HG03175 (cell line): Measurements from ENCODE around the gene THBS1.
A peak's percentile ranks its signal among the peaks of the same experiment; 100 is the strongest.

Experiments used
- ATAC-seq: cut with Tn5 transposase; IDR thresholded peaks from one replicate; pipeline ENCODE4 v1.9.1; 2021; ENCODE audit warnings: mild to moderate bottlenecking, moderate library complexity; ENCODE audit not compliant: unreplicated experiment

The THBS1 gene

DNA sequence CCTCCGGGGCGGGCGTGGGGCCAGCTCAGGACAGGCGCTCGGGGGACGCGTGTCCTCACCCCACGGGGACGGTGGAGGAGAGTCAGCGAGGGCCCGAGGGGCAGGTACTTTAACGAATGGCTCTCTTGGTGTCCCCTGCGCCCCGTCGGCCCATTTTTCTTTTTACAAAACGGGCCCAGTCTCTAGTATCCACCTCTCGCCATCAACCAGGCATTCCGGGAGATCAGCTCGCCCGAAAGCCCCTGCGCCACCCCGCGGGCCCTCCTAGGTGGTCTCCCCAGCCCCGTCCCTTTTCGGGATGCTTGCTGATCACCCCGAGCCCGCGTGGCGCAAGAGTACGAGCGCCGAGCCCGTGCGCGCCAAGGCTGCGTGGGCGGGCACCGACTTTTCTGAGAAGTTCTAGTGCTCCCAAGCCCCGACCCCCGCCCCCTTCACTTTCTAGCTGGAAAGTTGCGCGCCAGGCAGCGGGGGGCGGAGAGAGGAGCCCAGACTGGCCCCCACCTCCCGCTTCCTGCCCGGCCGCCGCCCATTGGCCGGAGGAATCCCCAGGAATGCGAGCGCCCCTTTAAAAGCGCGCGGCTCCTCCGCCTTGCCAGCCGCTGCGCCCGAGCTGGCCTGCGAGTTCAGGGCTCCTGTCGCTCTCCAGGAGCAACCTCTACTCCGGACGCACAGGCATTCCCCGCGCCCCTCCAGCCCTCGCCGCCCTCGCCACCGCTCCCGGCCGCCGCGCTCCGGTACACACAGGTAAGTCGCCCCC is at the start of gene THBS1:
TSS of gene THBS1 (plus strand) at position 595 of the 757 bp plus-strand sequence. CDS start 779 bp downstream, outside the sequence.
- ATAC-seq, result peak; percentile 26

DNA sequence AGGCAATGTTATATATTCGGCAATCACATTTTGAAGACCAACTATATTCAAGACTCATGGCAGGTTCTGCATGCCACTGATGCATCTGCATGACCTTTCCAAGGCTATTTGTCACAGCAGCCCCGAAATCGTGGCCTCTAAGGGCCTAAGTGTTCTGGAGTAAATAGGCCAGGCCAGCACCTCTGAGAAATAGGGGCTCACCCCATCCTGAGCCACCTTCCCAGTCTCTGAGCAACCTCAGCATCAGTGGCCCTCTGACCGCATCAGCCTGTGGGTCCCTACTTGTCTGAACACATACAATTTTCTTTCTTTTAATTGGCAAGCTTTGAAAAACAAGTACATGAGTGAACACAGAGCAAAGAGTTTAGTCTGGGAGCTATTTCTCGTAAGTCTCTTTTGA is 45.9 kb upstream of the THBS1 start:
- ATAC-seq, result no peak

DNA sequence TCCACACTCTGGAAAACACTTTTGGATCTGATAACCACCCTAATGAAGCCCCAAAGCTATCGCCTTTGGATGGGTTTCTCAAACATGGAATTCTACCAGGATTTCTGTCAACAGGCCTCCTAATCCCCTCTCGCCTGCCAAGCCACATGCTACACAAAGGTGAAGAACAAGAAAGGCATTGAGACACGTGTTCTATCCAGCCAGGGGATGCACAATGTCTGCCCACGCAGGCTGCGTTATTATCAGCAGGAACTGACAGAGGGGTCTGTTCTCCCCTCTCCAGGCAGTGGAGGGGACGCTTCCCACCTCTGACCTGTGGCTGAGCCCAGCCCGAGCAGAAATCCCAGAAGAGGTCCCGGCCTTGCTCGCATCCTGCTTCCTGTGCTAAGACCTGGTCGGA is 45.4 kb upstream of the THBS1 start:
- no peak for ATAC-seq

DNA sequence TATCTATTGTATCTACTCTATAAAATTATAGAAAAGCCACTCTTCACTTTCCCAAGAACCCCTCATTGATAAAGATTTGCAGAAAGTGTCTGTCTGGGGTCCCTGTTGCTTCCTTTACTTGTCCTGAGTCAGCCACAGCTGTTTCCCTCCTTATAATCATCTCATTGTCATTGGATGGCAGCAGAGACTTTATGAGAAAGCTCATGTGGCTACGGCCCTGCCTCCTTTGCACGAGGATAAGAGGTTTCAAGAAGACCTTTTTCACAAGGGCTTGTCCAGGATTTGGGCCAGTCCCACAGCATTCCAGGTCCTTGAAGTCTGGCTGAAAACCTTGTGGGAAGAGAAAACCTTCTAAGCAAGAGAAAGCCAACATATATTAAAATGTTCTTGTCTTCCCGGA is 41.9 kb upstream of the THBS1 start:
- ATAC-seq, result no peak

DNA sequence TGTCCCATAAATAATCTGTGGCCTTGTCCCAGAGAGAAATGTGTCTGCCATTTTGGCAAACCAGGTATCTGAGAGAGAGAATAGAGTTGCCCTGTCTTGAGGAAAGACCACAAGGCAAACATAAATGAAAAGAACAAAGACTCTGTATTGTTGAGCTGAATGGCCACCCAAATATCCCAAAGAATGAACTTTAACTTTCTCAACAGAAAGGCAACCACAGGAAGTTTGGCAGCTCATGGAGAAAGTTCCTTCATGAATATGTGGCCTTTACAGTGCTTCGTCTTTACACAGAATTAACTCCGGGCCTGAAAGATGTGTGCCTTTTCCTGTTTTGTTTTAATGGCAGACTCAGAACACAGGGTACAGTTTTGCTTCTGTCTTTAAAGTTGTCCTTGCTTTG is 41.4 kb upstream of the THBS1 start:
- ATAC-seq, result no peak

DNA sequence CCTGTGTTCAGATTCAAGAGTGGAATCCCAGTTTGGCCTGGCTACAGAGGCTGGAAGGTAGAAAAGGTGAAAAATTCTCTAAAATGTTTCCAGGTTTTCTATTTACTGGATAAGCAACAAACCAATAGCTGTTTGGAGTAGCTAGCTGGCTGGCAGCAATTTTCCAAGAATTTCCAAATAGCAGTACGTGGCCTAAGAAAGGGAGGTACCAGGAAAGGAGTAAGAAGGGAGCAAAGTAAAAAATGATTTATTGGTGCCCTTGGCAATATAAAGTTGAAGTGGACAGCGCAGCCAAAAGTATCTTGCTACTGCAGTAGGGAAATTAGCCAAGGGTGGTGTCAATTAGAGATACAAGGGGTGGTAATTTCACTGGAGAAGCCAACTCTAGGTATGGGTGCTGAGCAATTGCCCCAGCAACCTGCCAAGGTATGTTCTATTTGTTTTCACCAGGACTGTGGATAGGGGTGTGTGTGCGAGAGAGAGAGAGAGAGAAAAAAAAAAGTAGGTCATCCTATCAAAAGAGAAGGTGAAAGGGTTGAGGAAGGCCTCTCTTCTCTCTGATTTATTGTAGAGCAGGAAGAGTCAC is 40.8 kb upstream of the THBS1 start:
- ATAC-seq, result no peak

DNA sequence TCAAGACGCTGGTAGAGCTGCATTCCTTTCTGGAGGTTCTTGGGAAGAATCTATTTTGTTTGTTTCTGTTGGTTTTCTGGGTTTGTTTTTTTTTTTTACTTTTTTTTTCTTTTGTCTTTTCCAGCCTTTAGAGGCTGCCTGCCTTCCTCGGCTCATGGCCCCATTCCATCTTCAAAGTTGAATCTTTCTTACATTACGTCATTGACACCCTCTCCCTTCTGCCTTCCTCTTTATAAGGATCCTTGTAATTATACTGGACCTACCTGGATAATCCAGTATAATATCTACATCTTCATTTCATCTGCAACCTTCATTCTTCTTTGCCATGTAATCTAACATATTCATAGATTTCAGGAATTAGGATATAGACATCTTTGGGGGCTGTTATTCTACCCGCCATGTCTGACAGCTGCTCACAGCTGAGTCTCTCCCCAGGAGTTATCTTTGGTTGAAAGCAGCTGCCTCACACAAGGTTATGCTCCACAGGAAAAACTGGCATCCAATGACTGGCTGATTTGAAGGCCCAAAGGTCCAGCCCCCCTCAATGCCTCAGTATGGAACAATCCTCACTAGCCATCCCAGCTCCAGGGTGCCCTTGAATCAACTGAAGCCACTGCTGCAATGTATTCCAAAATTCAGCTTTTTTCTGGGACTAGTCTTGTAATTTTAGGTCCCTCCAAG is 38.4 kb upstream of the THBS1 start:
- no peak for ATAC-seq

DNA sequence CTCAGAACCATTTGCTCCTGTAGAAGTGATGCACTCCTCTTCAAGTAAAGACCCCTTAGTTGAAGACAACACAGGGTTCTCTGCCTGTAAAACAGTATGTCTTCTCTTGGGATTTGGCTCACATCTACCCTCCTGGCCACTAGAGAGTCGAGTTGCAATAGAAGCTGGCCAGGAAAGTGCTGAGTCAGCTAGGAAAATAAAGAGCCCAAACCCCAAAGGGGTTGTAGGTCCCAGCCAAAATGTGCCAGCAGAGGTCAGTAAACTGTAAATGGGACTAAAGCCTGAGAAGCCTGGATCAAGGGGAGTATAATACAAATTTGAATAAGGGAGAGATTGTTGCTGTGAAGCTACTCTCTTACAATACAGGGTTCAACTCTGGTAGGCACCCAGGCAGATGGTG is 37.2 kb upstream of the THBS1 start:
- no peak for ATAC-seq

DNA sequence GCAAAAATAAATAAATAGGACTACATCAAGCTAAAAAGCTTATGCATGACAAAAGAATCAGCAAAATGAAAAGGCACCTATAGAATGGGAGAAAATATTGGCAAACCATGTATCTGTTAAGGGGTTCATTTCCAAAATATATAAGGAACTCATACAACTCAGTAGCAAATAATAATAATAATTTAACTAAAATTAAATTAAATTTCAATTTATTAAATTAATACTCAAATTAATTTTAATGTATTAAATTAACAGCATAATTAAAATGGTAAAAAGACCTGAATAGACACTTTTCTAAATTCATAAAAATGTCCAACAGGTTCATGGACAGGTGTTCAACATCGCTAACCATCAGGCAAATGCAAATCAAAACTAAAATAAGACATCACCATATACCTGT is 34.0 kb upstream of the THBS1 start:
- ATAC-seq, result no peak

DNA sequence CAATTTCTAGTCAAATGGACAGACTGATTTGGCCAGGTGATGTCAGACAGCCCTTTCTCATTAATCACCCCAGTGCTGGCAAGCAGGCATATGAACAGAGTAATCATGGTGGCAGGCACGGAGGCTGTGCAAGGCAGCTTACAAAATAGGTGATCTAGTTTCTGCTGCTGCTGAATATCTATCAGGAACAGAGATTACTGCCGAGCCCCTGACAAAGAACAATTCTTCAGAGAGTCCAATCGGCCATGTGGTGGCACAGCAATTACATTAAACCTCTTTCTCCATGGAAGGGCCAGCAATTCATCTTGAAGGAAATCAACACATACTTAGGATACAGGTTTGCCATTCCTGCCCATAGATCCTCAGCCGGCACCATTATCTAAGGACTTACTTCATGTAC is 32.3 kb upstream of the THBS1 start:
- ATAC-seq, result no peak

DNA sequence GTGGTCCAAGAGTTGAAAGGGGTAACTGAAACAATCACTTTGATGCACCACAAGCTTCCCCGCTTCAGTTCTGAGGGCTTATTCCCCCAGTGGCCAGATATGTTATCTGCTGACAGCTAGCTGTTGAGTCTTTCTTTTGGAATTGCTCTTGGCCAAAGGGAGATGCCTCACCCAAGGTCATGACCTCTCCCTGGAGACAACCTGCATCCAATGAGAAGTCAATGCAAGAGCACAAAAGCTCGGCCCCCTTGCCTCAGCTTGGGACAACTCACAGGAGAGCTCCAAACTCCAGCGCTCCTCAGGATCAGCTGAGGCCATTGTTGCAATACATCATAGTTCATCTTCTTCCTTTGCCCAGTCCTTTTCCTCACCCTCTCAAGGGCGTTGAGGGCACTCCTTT is 31.0 kb upstream of the THBS1 start:
- no peak for ATAC-seq

DNA sequence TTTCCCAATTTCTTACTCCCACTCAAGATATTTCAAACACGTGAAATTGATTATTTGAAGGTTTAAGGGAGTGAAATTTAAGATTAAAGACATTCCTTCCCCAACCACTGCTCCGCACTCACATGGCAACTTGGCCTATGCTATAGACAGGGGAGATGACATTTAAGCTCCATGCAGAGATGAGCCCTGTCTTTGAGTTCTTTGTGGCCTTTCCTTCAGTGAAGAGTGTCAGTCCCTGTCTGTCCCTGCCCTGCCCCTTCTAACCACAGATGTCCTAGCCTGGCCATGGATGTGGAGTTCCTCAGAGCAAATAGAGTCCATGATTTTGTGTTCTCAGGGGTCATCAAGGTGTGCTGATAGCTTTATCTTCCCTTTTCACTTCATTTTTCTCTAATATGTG is 29.4 kb upstream of the THBS1 start:
- no peak for ATAC-seq

DNA sequence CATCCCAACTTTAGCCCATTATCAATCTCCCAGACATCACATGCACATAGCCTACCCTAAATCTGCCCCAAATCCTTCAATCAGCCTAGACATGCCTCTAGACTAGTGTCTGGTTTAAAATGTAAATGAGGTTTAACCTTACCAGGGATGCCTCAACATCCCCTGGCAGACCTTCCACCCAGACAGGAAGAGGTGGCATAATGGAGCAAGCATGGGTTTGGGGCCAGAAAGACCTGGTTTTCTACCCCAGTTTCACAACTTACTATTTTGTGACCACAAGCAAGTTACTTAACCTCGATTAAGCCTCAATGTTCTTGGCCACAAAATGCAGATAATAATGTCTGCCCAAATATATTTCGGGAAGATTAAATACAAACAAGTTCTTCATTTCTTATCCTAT is 28.3 kb upstream of the THBS1 start:
- no peak for ATAC-seq

DNA sequence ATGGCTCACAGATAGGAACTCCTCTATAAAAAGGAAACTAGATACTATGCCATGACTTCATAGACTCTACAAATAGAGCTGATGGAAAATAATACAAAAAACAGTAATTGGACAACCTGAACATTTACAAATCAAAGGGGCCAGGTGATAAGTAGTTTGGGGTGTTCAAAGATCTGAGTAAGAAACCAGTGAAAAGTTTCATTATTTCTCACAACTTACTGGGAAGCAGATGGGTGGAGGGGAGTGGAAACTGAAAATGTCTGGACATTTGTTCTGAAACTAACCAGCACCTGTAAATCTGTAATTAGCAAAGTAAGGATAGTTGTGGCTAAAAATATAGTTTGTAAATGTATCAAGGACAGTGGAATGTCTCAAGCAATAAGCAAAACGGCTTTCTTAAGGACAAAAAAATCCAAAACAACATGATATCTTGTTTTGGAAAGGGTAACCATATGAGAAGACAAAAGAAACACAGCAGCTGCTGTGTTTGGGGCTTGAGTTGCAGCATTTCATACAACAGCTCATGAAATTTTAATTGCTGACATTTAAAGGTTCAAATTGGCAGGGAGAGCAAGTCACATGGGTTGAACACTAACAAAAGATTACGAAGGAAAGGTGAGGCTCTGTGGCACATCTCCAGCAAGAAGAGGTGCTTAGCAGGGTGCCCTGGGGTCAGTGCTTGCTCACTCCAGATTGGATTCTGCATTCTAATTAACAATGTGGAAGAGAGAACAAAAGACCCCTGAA is 26.8 kb upstream of the THBS1 start:
- ATAC-seq, result peak; percentile 51

DNA sequence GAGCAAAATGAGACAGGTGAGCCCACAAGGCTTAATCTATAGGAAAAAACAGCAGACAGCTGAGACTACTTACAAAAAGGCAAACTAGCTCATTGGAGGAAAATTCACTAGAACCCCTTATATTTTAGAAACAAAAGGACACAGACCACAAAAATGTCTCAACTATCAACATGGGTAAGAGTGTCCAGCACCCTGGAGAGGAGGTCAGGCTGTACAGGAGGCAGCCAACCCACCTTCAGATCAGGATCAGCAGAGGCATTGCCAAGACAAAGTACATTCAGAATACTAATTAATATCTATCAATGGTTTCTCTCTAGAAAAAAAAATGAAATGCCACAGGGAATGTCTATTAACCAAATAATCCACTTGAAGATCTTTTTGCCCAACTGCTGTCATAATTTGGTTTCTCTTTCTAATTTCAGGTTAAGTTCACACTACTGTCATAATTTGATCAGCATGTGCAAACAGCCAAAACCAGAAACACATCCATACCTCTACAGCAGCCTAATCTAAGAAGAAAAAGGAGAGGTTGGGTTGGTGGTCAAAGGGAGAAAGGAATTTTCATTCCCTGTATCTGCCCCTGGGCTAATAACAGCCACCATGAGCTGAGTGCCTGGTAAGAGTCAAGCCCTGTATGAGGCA is 26.0 kb upstream of the THBS1 start:
- no peak for ATAC-seq

DNA sequence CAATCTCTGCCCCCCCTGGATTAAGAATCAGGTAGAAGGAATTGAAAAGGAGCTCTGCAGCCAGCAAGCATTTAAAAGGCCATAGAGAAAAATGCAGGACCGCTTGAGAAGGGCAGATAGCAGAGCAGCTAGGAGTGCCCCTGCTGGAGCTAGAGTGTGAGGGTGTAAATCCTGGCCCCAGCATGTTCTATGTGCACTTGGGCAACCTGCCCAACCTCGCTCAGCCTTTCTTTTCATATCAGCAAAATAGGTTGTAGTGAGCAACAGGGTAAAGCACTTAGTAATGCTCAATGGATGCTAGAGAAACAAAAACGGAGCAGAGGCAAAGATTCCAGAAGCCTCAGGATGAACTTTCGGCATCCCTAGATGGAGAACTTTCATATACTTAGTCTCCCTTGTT is 25.0 kb upstream of the THBS1 start:
- no peak for ATAC-seq

DNA sequence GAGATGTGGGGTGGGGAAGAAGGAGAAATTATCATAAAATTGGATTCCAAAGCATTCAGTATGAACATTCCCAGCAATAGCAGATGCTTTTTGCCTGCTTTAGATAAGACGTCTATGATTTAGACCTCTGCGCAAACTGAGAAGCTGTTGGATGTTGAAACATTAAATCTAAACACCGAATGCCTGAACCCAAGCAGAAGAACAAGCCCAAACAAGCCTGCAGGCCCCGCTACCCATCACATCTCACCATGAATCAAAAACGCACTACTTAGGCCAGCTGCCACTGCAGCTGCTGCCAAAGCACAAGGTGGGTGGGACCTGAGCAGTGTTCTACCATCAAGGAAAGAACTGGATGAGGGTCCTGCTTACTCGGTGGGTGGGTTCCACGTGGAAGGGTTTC is 24.4 kb upstream of the THBS1 start:
- ATAC-seq, result no peak

DNA sequence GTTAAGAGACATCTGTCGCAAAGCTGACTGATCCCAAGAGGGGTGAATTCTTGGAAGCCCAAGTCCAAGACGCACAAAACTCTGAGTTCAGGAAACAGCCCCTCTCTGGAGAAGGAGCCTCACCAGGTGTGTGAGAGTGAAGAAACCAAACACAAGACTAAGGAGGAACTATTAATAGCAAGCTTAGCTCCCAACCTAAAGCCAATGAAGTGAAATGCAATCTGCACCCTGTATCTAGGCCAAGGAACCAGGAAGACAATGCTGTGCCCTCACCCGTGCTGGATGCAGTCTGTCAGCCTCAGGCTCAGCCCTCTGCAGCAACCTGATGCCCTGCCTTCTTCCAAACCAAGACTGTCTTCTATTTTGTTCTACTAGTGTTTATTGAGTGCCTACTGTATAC is 22.5 kb upstream of the THBS1 start:
- no peak for ATAC-seq

DNA sequence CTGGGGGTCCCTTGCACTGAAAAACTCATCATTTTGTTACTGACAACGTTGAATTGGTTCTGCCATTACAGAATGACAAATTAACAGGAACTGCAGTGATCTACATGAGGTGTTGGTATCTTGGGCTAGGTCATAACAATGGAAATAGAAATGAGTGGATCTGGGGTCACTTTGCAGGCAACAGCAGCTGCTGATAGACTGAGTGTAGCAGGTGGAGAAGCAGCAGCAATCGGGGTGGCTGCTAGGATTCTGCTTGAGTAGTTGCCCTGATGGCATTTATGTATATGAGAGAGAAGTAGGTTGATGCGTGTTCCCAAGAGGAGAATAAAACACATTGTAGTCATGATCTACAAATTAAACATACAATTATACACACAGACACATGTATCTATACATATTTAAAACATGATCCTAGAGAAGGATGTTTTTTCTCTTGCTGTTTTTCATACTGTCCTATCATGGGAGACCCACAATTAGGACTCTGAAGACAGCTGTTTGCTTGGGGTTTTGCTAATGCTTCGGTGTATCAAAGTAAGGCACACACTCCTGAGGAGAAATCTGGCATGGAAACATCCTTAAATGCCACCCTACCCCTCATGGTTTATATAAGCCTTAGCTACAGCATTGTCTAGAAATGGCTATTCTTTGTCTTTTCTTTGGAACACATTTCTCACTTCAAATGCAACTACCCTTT is 15.8 kb upstream of the THBS1 start:
- ATAC-seq, result no peak

DNA sequence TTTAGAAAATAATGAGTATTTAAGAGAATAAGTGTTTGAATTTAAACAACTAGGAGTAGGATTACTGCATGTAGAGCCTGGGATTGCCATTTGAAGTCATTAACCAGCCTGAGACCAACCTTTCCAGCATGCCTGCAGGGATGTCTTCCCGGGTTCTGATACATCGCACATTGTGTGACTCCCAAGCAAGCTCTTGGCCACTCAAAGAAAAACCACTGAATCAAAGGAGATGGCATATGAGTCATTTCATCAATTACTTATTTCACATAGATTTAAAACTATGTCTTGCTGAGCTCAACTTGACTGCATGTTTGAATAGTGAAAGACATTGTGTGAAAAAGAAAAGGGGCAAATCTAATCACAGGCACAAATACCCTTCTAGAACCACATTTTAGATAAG is 15.0 kb upstream of the THBS1 start:
- no peak for ATAC-seq

DNA sequence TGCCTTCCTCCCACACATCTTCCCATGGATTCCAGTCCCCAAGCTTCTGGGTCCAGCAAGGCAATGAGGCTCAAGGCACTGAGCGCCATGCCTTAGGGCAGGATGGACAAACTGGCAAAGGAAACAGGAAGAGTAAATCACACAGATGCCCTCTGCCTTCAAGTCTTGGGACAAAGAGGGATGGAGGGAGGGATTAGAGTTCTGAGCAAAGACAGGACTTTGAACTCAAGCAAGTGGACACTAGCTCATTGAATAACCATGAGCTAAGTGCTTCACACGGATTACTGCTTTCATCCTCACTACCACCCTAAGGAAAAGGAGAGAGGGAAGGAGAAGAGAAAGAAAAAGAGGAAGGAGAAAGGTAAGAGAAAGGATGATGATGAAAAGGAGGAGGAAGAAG is 7.6 kb upstream of the THBS1 start:
- no peak for ATAC-seq
